Right cardiac atrium (tissue), 5 donors: ENCODE results near the gene KRTAP12-3. TPM values are rescaled to one million over a fixed set of nuclear protein-coding genes. Genes with fewer than 3 reads are reported as not detected.

Experiments used
- ATAC-seq, 2 donors: fragments of 200-7000 bp; cut with Tn5 transposase; one replicate each; pipeline versions ENCODE4 v1.8.0 to v1.9.1; 2020; ENCODE audit warnings: moderate library complexity in 2 of 2, mild to moderate bottlenecking in 1 of 2
- DNase-seq, 3 donors: peaks; one replicate each; pipeline ENCODE4 v3.0.0-alpha.2; 2020
- H3K27ac ChIP-seq: one replicate; pipeline ENCODE4 v1.5.1; 2013; ENCODE audit warnings: mild to moderate bottlenecking, low read length, control low read depth, moderate library complexity
- H3K27me3 ChIP-seq: one replicate; pipeline ENCODE4 v1.6.1; 2013; ENCODE audit not compliant: control insufficient read depth, insufficient read depth
- H3K4me1 ChIP-seq: one replicate; pipeline ENCODE4 v1.6.1; 2013; ENCODE audit warnings: low read length; ENCODE audit not compliant: control insufficient read depth, insufficient read depth
- H3K4me3 ChIP-seq: one replicate; pipeline ENCODE4 v1.5.1; 2013; ENCODE audit warnings: low read length, control low read depth
- H3K9me3 ChIP-seq: one replicate; pipeline ENCODE4 v1.6.1; 2013; ENCODE audit warnings: low read length; ENCODE audit not compliant: control insufficient read depth
- WGBS: extraction: QIAGEN DNeasy Blood & Tissue Kit; methylation state at CpG from one replicate; pipeline ENCODE4 v1.1.7; 2013; 5-methylcytosine and 5-hydroxymethylcytosine counted together
- intact Hi-C, 4 donors: fragments of 100-400 bp; cut with DNase I; formaldehyde crosslinking; loops; one replicate each; pipeline versions ENCODE4 v1.11.0 to v1.14.0; 2022 to 2023
- polyA plus RNA-seq: library from polyadenylated mRNA; stranded (reverse); fragments of 200-250 nt; gene quantifications from one replicate; pipeline ENCODE4 v1.2.3, GENCODE V29; 2013
- total RNA-seq, 4 donors: library from RNA; stranded (reverse); fragmentation: NEBNext Ultra II Directional; extraction: Animal tissue kit (Norgen Biotek cat#: 25700); gene quantifications; one replicate each; pipeline ENCODE4 v1.2.1, GENCODE V29; 2021
- donor health status: healthy with polysubstance abuse.
- donor health status: DM: no; HTN: yes; CAD: no.
- donor health status: DM: no; HTN: no; CAD: no.
- donor health status: DM: no; HTN: yes; CAD: no; lungs with severe emphysema.
- donor health status: DM: yes; HTN: yes; CAD: no.

Gene KRTAP12-3
- total and polyA plus RNA-seq, 5 donors, result not detected

DNA sequence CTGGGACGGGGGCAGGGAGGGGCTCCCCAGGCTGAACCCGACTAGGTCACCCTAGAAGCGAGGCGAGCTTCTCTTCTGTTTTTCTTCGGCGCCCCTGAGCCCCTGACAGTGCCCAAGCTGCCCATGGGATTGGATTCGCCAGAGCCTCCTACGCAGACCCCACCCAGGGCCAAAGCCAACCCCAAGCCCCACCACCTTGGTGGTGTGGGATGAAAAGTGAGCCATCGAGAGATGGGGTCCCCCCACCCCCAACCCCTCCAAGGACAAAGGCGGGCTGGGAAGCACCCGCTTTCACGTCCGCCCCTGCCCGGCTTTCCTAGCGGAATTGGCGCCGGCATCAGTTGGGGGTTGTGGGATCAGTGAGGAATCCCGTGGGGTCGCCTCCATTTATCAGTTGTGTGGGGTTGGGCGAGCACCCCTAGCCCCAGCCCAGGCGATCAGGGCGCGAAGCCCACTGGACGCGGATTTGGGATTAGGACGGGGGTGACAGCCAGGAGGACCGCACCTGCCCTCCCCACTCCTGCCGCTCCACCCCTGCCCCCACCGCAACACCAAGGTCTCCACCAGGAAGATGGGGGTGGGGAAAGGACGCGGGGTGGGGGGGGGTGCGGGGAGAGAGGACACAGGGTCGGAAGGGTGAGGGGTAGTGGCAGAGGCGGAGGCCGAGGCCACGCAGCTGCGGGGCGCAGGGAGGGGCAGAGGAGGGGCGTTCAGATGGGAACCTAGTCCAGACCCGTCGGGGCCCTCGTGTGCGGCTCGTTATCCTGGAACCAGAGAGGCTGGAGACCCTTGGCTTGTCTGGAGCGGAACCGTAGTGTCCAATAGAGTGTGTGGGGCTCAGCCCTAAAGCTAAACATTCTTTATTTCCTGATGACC lies 49.2 kb downstream of the KRTAP12-3 start:
- Histone ChIP-seq H3K27ac (no peak overlapping the region), H3K27me3 (no peaks in the 10 kb centered on the region), H3K4me3 (no peak overlapping the region), H3K4me1 (no peaks in the 10 kb centered on the region), H3K9me3 (no peaks in the 10 kb centered on the region)
- intact Hi-C loops, result no loop called here
- 6% methylated on average over 46 of the region's 46 CpGs for WGBS
- ATAC-seq (no peak), DNase-seq (no peak)

Other genes starting within 250 kb of the KRTAP12-3 start
- 1 to 10 TPM in 3 of 4 donors, under 1 TPM in 1; 0.89 to 1.1 (median 1.0) TPM for gene LRRC3, start 202.4 kb upstream of the KRTAP12-3 start, total RNA-seq
- gene LRRC3, start 202.4 kb upstream of the KRTAP12-3 start, polyA plus RNA-seq, result 0.93 TPM
- not detected for gene KRTAP10-1, start 117.7 kb upstream of the KRTAP12-3 start, total RNA-seq
- not detected for gene KRTAP10-1, start 117.7 kb upstream of the KRTAP12-3 start, polyA plus RNA-seq
- not detected for gene KRTAP10-2, start 106.4 kb upstream of the KRTAP12-3 start, total RNA-seq
- 0.11 TPM for gene KRTAP10-2, start 106.4 kb upstream of the KRTAP12-3 start, polyA plus RNA-seq
- gene KRTAP10-3, start 99.1 kb upstream of the KRTAP12-3 start, total RNA-seq, result not detected
- not detected for gene KRTAP10-3, start 99.1 kb upstream of the KRTAP12-3 start, polyA plus RNA-seq
- not detected for gene KRTAP10-4, start 84.2 kb upstream of the KRTAP12-3 start, total RNA-seq
- not detected for gene KRTAP10-4, start 84.2 kb upstream of the KRTAP12-3 start, polyA plus RNA-seq
- gene KRTAP10-5, start 77.3 kb upstream of the KRTAP12-3 start, total RNA-seq, result not detected
- not detected for gene KRTAP10-5, start 77.3 kb upstream of the KRTAP12-3 start, polyA plus RNA-seq
- gene KRTAP10-6, start 65.4 kb upstream of the KRTAP12-3 start, total RNA-seq, result not detected
- gene KRTAP10-6, start 65.4 kb upstream of the KRTAP12-3 start, polyA plus RNA-seq, result not detected
- gene KRTAP10-7, start 57.3 kb upstream of the KRTAP12-3 start, total RNA-seq, result not detected
- gene KRTAP10-7, start 57.3 kb upstream of the KRTAP12-3 start, polyA plus RNA-seq, result not detected
- not detected for gene KRTAP10-8, start 45.9 kb upstream of the KRTAP12-3 start, total RNA-seq
- not detected for gene KRTAP10-8, start 45.9 kb upstream of the KRTAP12-3 start, polyA plus RNA-seq
- gene KRTAP10-9, start 30.8 kb upstream of the KRTAP12-3 start, total RNA-seq, result not detected
- gene KRTAP10-9, start 30.8 kb upstream of the KRTAP12-3 start, polyA plus RNA-seq, result not detected
- not detected for gene KRTAP10-10, start 20.6 kb upstream of the KRTAP12-3 start, total RNA-seq
- not detected for gene KRTAP10-10, start 20.6 kb upstream of the KRTAP12-3 start, polyA plus RNA-seq
- not detected for gene KRTAP10-11, start 11.5 kb upstream of the KRTAP12-3 start, total RNA-seq
- gene KRTAP10-11, start 11.5 kb upstream of the KRTAP12-3 start, polyA plus RNA-seq, result not detected
- gene KRTAP12-4, start 3.3 kb upstream of the KRTAP12-3 start, total RNA-seq, result not detected
- gene KRTAP12-4, start 3.3 kb upstream of the KRTAP12-3 start, polyA plus RNA-seq, result not detected
- gene KRTAP12-2, start 9.0 kb downstream of the KRTAP12-3 start, total RNA-seq, result not detected
- not detected for gene KRTAP12-2, start 9.0 kb downstream of the KRTAP12-3 start, polyA plus RNA-seq
- not detected for gene KRTAP12-1, start 24.2 kb downstream of the KRTAP12-3 start, total RNA-seq
- not detected for gene KRTAP12-1, start 24.2 kb downstream of the KRTAP12-3 start, polyA plus RNA-seq
- not detected for gene KRTAP10-12, start 39.2 kb downstream of the KRTAP12-3 start, total RNA-seq
- not detected for gene KRTAP10-12, start 39.2 kb downstream of the KRTAP12-3 start, polyA plus RNA-seq
- gene TSPEAR, start 53.6 kb downstream of the KRTAP12-3 start, total RNA-seq, result 1 to 10 TPM in 3 of 4 donors, under 1 TPM in 1; 0.29 to 4.6 (median 1.3) TPM
- 2.2 TPM for gene TSPEAR, start 53.6 kb downstream of the KRTAP12-3 start, polyA plus RNA-seq
- 10 to 100 TPM; 57.0 to 69.8 (median 64.7) TPM for gene UBE2G2, start 143.9 kb downstream of the KRTAP12-3 start, total RNA-seq
- gene UBE2G2, start 143.9 kb downstream of the KRTAP12-3 start, polyA plus RNA-seq, result 39.6 TPM
- gene SUMO3, start 160.1 kb downstream of the KRTAP12-3 start, total RNA-seq, result 10 to 100 TPM; 74.4 to 87.8 (median 84.1) TPM
- gene SUMO3, start 160.1 kb downstream of the KRTAP12-3 start, polyA plus RNA-seq, result 53.3 TPM
- 100 to 1,000 TPM; 192 to 206 (median 197) TPM for gene PTTG1IP, start 215.8 kb downstream of the KRTAP12-3 start, total RNA-seq
- gene PTTG1IP, start 215.8 kb downstream of the KRTAP12-3 start, polyA plus RNA-seq, result 172 TPM